C4-2B (cell line): ENCODE results near the gene PI4K2B.

Experiments used
- CTCF ChIP-seq: fragments of 450-650 bp; conservative IDR thresholded peaks from 2 replicates; pipeline ENCODE4 v1.5.1; 2017; ENCODE audit warnings: mild to moderate bottlenecking
- ZFX ChIP-seq: fragments of 450-650 bp; IDR thresholded peaks from 2 replicates; pipeline ENCODE4 v1.6.1; 2017

GRCh38 chr4:25301471-25301870 is 67.6 kb downstream of the PI4K2B start:
- no peak for TF ChIP-seq CTCF
- TF ChIP-seq ZFX: no peak
